Ascending aorta (tissue), 2 donors: Measurements from ENCODE around the gene IMMP2L. TPM values are rescaled to one million over a fixed set of nuclear protein-coding genes. Genes with fewer than 3 reads are reported as not detected.
A peak's percentile ranks its signal among the peaks of the same experiment; 100 is the strongest.

Experiments used
- DNase-seq, 2 donors: peaks; one replicate each; pipeline ENCODE4 v3.0.0-alpha.2; 2019; ENCODE audit warnings: low spot score in 2 of 2
- H3K27ac ChIP-seq, 2 donors: fragments of 200-600 bp; sonication (generic); one replicate each; pipeline ENCODE4 v1.5.1; 2016 to 2017; ENCODE audit warnings: mild to moderate bottlenecking in 1 of 2
- H3K27me3 ChIP-seq: fragments of 200-600 bp; sonication (generic); one replicate; pipeline ENCODE4 v1.5.1; 2017
- H3K36me3 ChIP-seq, 2 donors: fragments of 200-600 bp; sonication (generic); one replicate each; pipeline ENCODE4 v1.5.1; 2016
- H3K4me1 ChIP-seq, 2 donors: fragments of 200-600 bp; sonication (generic); one replicate each; pipeline ENCODE4 v1.5.1; 2016 to 2017; ENCODE audit warnings: mild to moderate bottlenecking in 1 of 2
- H3K4me3 ChIP-seq, 2 donors: fragments of 200-600 bp; sonication (generic); one replicate each; pipeline ENCODE4 v1.5.1; 2016 to 2017; ENCODE audit warnings: mild to moderate bottlenecking in 1 of 2
- H3K9me3 ChIP-seq, 2 donors: fragments of 200-600 bp; sonication (generic); one replicate each; pipeline ENCODE4 v1.5.1; 2016
- intact Hi-C: fragments of 100-400 bp; cut with DNase I; formaldehyde crosslinking; loops from one replicate; pipeline ENCODE4 v1.15.1; 2023
- total RNA-seq: library from RNA; depleted of rRNA; stranded (reverse); fragments of >200 nt; gene quantifications from one replicate; pipeline ENCODE4 v1.1.0, GENCODE V29; 2016
- TF ChIP-seq, protein P1 (sequence below), 3 experiments: fragments of 200-600 bp in 2 of 3; fragments of 450-650 bp in 1 of 3; sonication (generic) in 2 of 3; IDR thresholded peaks; one replicate each; pipeline ENCODE4 v1.5.1; 2016 to 2019; ENCODE audit warnings: antibody characterized with exemption in 3 of 3, mild to moderate bottlenecking in 1 of 3, moderate library complexity in 1 of 3

The IMMP2L gene
- total RNA-seq, 1 donor from 2014 or later: 143 TPM

DNA sequence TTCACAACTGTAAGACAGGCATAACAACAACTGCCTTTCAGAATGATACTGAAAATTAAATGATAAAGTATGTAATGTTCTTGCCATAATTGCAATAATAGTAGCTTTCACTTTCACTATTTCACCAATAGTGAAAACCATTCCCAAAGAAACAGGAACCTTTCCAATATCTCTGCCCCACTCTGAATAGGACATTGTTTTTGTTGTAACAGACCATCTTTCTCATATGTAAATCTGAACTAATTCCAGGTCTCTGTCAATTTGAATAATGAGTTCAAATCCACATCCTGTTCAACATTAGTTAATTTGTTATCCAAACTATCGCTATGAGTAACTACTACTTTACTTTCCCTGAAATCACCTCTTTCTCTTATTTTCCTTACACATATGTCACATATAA is 323.4 kb downstream of the IMMP2L start:
- DNase-seq: no peak
- H3K27me3 ChIP-seq: no peaks in the 10 kb centered on the region
- peak overlapping the region in 1 of 2 donors; percentile 17 for H3K27ac ChIP-seq
- intact Hi-C loops: no loop called here
- H3K36me3 ChIP-seq: no peaks in the 10 kb centered on the region
- TF ChIP-seq, protein P1, sequence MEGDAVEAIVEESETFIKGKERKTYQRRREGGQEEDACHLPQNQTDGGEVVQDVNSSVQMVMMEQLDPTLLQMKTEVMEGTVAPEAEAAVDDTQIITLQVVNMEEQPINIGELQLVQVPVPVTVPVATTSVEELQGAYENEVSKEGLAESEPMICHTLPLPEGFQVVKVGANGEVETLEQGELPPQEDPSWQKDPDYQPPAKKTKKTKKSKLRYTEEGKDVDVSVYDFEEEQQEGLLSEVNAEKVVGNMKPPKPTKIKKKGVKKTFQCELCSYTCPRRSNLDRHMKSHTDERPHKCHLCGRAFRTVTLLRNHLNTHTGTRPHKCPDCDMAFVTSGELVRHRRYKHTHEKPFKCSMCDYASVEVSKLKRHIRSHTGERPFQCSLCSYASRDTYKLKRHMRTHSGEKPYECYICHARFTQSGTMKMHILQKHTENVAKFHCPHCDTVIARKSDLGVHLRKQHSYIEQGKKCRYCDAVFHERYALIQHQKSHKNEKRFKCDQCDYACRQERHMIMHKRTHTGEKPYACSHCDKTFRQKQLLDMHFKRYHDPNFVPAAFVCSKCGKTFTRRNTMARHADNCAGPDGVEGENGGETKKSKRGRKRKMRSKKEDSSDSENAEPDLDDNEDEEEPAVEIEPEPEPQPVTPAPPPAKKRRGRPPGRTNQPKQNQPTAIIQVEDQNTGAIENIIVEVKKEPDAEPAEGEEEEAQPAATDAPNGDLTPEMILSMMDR (IDR thresholded peaks at IDR 0.05): no peak
- H3K4me1 ChIP-seq: no peaks in the 10 kb centered on the region
- peak overlapping the region; percentile 8 to 39 for H3K4me3 ChIP-seq
- no peaks in the 10 kb centered on the region for H3K9me3 ChIP-seq

GRCh38 chr7:111235709-111236108 is 326.6 kb downstream of the IMMP2L start:
- Histone ChIP-seq H3K27ac (no peak overlapping the region), H3K4me3 (no peak overlapping the region), H3K9me3 (no peaks in the 10 kb centered on the region), H3K4me1 (no peaks in the 10 kb centered on the region), H3K27me3 (no peaks in the 10 kb centered on the region), H3K36me3 (no peaks in the 10 kb centered on the region)
- TF ChIP-seq, protein P1 (IDR thresholded peaks at IDR 0.05): no peak
- DNase-seq: no peak
- intact Hi-C loops: no loop called here

DNA sequence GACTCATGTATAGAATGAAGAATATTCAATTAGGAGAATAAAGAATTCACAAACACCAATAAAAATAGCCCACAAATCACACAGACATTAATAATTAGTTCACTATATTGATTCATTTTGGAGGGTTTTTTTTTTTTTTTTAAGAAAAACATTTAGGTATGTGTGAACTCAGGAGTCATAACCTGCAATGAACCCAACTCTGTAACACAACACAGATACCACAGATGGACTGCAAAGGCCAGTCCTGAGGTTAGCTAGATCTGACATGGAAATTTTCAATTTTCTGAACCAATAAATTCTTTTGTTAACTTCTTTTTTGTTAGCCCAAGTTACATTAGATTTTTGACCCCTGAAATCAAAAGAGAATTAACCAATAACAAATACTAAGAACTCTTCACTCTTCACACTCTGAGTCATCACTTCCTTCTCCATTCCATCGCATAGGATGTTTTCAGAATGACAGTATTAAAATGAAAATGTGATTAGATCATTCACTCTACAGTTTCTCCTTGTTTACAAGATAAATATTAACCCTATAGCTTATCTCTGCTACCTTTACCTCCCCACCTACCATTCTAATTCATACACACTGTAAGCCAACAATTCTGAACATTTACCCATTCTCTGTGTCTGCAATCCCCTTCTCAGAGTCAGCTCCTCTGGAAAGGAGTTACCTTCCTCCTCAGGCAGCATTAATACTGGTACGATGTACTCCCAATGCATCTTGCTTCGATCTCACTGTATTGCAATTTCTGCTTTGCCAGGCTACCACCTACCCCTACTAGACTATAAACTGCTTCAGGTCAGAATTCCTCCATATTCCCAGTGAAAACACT is 329.8 kb downstream of the IMMP2L start:
- Histone ChIP-seq H3K27me3 (no peaks in the 10 kb centered on the region), H3K9me3 (no peaks in the 10 kb centered on the region), H3K4me1 (no peaks in the 10 kb centered on the region), H3K27ac (no peak overlapping the region), H3K4me3 (no peak overlapping the region), H3K36me3 (no peaks in the 10 kb centered on the region)
- DNase-seq: no peak
- TF ChIP-seq, protein P1 (IDR thresholded peaks at IDR 0.05): no peak
- intact Hi-C loops: no loop called here

DNA sequence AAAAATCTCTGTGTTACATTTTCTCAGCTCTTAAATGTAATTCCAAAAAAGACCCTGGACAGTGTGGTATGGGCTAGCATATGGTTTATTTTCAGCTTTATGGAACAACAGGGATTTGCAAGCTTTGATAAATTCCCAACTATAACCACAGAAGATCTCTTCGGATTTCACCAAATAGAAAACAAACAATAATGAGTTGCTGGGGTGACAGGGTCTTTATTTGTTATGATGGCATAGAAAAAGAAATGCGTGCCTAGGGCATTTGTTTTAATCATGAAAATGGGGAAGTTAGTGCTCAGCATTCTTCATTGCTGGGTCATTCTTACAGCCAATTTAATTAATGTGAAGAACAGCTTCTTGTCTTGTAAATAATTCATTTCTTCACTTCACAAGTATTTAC is 332.4 kb downstream of the IMMP2L start:
- Histone ChIP-seq H3K9me3 (no peaks in the 10 kb centered on the region), H3K36me3 (no peaks in the 10 kb centered on the region), H3K27ac (no peak overlapping the region), H3K4me3 (no peak overlapping the region), H3K4me1 (no peaks in the 10 kb centered on the region), H3K27me3 (no peaks in the 10 kb centered on the region)
- intact Hi-C loops: no loop called here
- DNase-seq: no peak
- TF ChIP-seq, protein P1 (IDR thresholded peaks at IDR 0.05): no peak

DNA sequence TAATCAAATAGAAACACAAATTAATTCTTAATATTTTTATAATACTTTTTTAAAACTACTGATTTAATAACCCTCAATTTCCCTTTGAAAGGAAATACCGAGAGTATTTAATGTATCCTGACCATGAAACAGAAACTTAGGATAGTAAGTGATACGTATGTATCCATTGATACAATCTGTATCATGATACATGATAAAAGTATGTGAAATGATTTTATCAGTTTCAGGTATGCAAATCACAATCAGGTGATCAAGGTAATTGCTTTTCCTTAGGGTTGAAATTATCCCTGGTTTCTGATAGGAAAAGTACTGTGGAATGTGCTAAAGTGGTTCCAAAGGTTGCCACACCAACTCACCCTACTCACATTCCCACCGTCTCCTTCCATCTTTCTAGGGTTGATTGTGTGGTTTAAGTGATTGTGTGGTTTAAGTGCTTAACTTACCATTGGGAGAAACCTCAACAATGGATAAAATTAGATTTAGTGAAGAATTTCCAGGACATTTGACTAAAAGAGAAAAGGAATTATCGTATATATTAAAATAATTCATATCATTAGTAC is 333.0 kb downstream of the IMMP2L start:
- intact Hi-C loops: no loop called here
- no peak for DNase-seq

More for the DNA sequence above, 333.0 kb downstream of the IMMP2L start:
- H3K4me1 ChIP-seq: no peaks in the 10 kb centered on the region
- H3K4me3 ChIP-seq: no peak overlapping the region
- H3K27ac ChIP-seq: no peak overlapping the region
- H3K36me3 ChIP-seq: no peaks in the 10 kb centered on the region
- H3K27me3 ChIP-seq: no peaks in the 10 kb centered on the region
- TF ChIP-seq, protein P1 (IDR thresholded peaks at IDR 0.05): no peak
- no peaks in the 10 kb centered on the region for H3K9me3 ChIP-seq
